ENCODE measurements around the gene EMC9.
"Not testable (repeated sequence)": the region's sequence is repeated elsewhere in the genome, so short reads cannot be mapped to it uniquely, and the experiment has no call there.

EMC9 gene

DNA sequence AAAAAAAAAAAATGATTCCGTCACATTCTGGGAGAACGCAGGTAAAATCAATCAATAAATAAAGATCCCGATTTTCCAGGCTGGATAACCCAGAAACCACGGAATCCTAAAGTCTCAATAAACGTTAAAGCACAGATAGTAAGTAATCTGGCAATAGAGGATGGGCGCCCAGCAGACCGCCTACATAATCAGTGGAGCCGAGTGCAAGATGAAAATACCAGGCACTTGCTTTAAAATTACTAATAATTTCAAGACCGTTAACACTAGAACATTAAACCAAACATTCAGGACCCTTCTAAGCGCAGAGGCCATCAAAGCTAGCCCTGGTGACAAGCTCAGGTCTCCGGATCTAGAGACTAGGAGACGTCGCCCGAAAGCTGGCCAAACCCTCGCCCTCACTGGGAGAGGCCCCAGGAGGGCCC lies 28.0 kb downstream of the EMC9 start:
- TF ChIP-seq, protein P1, sequence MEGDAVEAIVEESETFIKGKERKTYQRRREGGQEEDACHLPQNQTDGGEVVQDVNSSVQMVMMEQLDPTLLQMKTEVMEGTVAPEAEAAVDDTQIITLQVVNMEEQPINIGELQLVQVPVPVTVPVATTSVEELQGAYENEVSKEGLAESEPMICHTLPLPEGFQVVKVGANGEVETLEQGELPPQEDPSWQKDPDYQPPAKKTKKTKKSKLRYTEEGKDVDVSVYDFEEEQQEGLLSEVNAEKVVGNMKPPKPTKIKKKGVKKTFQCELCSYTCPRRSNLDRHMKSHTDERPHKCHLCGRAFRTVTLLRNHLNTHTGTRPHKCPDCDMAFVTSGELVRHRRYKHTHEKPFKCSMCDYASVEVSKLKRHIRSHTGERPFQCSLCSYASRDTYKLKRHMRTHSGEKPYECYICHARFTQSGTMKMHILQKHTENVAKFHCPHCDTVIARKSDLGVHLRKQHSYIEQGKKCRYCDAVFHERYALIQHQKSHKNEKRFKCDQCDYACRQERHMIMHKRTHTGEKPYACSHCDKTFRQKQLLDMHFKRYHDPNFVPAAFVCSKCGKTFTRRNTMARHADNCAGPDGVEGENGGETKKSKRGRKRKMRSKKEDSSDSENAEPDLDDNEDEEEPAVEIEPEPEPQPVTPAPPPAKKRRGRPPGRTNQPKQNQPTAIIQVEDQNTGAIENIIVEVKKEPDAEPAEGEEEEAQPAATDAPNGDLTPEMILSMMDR (IDR thresholded peaks at IDR 0.05; ENCODE audit: low read depth, low read length, missing control alignments): no peak
- in situ Hi-C loops (cut with HindIII; ENCODE audit: low sequenced_read_pairs): no loop called here
- peak overlapping the region; percentile 94 for H3K4me3 ChIP-seq (ENCODE audit: low read depth, low read length)
- no peak for DNase-seq (ENCODE audit: low read depth)

DNA sequence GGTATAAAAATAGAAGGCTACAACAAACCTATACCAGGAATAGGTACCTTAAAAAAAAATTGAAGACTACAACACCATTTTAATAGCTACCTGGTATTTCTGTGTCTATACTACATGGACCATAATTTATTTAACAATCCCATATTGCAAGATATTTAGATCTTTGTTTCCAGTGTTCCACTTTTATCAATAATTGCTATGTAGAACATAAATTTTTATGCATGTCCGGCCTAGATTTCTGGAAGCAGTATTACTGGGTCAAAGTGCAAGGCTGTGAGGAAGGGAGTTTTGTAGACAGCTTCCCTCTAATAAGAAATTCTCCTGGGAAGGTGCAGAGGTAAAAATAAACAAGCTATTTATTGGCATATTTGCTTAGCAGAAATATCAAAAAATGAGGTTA lies 30.9 kb downstream of the EMC9 start:
- in situ Hi-C loops (cut with HindIII; ENCODE audit: low sequenced_read_pairs): no loop called here
- TF ChIP-seq, protein P1 (IDR thresholded peaks at IDR 0.05; ENCODE audit: low read depth, low read length, missing control alignments): no peak
- no peak for DNase-seq (ENCODE audit: low read depth)
- H3K4me3 ChIP-seq (ENCODE audit: low read depth, low read length): no peak overlapping the region

DNA sequence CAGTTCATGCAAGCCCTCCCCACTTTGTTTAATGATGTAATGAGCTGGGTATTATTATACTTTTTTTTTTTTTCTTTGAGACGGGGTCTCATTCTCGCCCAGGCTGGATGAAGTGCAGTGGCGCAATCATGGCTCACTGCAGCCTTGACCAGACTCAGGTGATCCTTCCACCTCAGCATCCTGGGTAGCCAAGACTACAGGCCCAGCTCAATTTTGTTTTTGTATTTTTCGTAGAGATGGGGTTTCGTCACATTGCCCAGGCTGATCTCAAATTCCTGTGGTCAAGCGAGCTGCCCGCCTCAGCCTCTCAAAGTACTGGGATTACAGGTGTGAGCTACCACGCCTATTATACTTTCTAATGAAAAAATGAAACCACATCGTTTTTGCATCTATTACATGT lies 31.3 kb downstream of the EMC9 start:
- in situ Hi-C loops (cut with HindIII; ENCODE audit: low sequenced_read_pairs): no loop called here
- TF ChIP-seq, protein P1 (IDR thresholded peaks at IDR 0.05; ENCODE audit: low read depth, low read length, missing control alignments): no peak

DNA sequence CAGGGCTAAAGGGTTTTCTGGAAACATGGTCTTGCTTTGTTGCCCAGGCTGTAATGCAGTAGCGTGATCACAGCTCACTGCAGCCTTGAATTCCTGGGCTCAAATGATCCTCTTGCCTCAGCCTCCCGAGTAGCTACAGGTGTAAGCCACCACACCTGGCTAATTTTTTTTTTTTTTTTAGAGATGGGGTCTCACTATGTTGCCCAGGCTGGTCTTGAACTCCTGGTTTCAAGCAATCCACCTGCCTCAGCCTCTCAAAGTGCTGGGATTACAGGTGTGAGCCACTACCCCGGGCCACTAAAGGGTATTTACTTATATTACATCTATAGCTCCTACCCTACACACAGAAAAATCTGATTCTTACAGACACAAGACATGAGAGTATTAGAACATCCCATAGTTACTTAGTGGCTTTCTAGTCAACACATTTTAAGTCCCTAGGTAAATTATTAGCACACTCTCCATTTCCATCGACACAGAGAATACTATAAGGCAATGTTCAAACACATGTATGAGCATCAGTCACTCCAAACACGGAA lies 33.0 kb downstream of the EMC9 start:
- no peak overlapping the region for H3K4me3 ChIP-seq (ENCODE audit: low read depth, low read length)
- TF ChIP-seq, protein P1 (IDR thresholded peaks at IDR 0.05; ENCODE audit: low read depth, low read length, missing control alignments): no peak
- no peak for DNase-seq (ENCODE audit: low read depth)
- in situ Hi-C loops (cut with HindIII; ENCODE audit: low sequenced_read_pairs): no loop called here

More for the DNA sequence above, 31.3 kb downstream of the EMC9 start:
- no peak overlapping the region for H3K4me3 ChIP-seq (ENCODE audit: low read depth, low read length)
- no peak for DNase-seq (ENCODE audit: low read depth)

DNA sequence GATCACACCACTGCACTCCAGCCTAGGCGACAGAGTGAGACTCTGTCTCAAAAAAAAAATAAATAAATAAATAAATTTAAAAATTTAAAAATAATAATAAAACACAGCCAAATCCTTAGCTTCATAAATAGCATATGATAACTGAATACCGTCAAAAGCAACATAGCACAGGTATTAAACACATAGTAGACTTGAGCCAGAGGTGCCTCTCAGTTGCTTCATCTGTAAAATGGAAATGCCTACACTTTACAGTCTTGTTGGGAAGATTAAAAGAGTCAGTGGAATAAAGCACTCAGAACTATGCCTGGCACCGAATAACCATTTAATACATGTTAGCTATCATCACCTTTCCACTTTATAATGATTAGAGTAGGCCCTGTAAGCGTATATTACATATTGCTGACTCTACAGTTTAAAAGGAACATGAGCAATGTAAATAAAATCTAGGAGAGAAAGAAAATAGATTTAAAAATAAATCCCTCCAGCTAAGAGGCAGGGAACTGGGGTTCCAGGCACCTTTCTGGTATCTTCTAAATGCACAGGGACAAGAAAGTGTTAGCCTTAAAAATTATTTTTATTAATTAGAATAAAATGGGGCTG lies 34.6 kb downstream of the EMC9 start:
- no peak for DNase-seq (ENCODE audit: low read depth)
- TF ChIP-seq, protein P1 (IDR thresholded peaks at IDR 0.05; ENCODE audit: low read depth, low read length, missing control alignments): no peak
- H3K4me3 ChIP-seq (ENCODE audit: low read depth, low read length): no peak overlapping the region
- in situ Hi-C loops (cut with HindIII; ENCODE audit: low sequenced_read_pairs): no loop called here

DNA sequence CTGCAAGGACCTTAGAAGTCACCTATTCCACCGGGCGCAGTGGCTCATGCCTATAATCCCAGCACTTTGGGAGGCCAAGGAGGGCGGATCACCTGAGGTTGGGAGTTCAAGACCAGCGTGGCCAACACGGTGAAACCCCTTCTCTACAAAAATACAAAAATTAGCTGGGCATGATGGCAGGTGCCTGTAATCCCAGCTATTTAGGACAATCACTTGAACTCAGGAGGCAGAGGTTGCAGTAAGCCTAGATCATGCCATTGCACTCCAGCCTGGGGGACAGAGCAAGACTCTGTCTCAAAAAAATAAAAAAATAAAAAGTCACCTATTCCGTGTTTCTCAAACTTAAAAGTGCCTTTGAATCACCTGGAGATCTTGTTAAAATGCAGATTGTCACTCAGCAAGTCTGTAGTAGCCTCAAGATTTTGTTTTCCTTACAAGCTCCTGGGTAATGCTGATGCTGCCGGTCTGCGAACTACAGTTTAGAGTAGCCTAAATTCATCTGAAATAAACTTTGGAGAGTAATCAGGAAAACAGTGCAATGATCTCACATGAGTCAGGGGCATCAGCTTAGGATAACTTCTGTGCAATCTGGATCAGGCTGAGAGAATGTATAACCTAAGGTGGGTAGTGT lies 35.7 kb downstream of the EMC9 start:
- DNase-seq (ENCODE audit: low read depth); in situ Hi-C loops (cut with HindIII; ENCODE audit: low sequenced_read_pairs); H3K4me3 ChIP-seq (ENCODE audit: low read depth, low read length): not testable (repeated sequence)

DNA sequence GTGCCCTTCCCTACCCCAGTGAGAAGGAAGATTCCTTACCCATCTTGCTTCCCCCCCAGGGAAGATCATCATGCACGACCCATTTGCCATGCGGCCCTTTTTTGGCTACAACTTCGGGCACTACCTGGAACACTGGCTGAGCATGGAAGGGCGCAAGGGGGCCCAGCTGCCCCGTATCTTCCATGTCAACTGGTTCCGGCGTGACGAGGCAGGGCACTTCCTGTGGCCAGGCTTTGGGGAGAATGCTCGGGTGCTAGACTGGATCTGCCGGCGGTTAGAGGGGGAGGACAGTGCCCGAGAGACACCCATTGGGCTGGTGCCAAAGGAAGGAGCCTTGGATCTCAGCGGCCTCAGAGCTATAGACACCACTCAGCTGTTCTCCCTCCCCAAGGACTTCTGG lies 37.9 kb downstream of the EMC9 start:
- in situ Hi-C loops (cut with HindIII; ENCODE audit: low sequenced_read_pairs): no loop called here
- no peak overlapping the region for H3K4me3 ChIP-seq (ENCODE audit: low read depth, low read length)
- TF ChIP-seq, protein P1 (IDR thresholded peaks at IDR 0.05; ENCODE audit: low read depth, low read length, missing control alignments): no peak
- DNase-seq (ENCODE audit: low read depth): no peak

All from astrocyte of the cerebellum (primary cell).